Fibroblast of skin of left biceps (primary cell): ENCODE results near the gene ADGRL2.

Source experiments
- DNase-seq, 2 experiments: peaks; one replicate each; pipeline ENCODE4 v3.0.0-alpha.2; 2013; ENCODE audit warnings: low read depth in 2 of 2

The ADGRL2 gene

DNA sequence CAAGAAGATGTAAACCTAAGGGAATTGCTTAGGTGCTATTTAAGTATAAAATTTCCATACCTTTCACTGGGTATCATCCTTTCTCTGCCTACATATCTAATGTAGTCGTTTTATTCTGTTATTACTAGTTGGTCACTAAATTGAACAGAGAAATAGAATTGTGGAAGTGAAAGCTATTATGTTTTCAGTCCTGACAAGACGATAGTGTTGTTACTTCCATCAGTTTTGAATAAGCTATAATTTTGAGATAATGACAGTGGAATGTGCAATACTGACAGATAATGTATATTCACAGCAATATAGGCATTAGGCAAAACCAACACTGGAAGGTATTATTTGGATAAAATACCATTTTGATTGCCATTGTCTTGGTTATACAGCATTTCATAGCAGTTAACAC is 181.8 kb downstream of the ADGRL2 start:
- no peak for DNase-seq

DNA sequence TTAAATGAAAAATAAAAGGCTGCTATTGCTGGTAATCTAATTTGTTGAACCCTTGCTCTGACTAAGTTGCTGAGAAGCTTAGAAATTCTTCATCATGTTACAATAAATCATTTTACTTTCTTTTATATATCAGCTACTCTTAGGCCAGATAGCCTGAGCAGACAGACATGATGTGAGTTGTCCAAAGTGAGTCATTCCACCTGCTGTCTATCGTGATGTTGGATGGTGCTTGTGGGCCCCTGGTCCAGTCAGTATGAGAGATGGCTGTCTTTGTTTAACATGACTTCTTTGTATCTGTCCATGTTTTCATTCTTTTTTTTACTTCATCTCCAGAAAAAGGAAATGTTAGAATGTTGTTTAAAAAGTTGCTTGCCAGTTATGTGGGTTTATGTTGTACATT is 188.8 kb downstream of the ADGRL2 start:
- DNase-seq, result no peak

DNA sequence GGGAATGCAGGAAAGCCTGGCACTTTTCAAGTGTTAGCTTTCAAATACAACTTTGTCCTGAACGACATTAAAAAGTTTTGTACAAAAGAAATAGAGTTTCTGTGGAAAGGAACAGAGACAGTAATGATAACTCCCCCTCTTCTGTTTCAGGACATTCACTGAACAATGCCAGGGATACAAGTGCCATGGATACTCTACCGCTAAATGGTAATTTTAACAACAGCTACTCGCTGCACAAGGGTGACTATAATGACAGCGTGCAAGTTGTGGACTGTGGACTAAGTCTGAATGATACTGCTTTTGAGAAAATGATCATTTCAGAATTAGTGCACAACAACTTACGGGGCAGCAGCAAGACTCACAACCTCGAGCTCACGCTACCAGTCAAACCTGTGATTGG is 189.5 kb downstream of the ADGRL2 start:
- no peak for DNase-seq

DNA sequence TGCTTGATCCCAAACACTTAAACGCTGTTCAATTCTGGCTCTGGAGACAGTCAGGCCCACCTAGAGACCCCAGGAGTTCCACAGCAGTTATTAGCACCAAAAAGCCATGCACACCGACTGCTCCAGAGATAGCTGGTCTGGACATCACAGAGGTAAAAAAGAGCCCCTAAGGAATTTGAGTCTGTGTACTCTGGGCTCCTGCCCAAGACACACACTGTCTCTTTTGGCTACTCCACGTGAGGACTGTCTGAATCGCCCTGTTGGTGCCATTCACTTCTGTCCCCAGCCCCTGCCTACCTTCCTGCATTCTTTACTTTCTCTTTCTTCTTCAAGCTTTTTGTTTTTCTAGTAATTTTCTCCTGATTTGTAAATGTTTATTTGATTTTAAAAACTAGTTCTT is 197.4 kb downstream of the ADGRL2 start:
- DNase-seq, result no peak

DNA sequence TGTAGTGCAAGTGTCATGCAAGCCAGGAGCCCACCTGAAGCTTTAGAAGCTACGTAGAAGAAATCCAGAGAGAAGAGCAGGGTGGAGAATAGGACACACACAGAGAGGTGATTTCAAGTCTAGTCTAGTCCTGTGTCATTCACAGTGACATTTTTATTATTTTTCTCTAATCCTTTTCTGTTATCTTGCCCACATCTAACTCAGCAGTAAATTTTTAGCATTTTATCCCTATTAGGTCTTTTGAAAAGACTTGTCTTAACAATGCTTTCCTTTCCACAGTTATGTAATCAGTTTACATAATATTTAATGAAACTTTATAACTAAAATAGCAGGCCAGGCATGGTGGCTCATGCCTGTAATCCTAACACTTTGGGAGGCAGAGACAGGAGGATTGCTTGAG is 198.6 kb downstream of the ADGRL2 start:
- no peak for DNase-seq

DNA sequence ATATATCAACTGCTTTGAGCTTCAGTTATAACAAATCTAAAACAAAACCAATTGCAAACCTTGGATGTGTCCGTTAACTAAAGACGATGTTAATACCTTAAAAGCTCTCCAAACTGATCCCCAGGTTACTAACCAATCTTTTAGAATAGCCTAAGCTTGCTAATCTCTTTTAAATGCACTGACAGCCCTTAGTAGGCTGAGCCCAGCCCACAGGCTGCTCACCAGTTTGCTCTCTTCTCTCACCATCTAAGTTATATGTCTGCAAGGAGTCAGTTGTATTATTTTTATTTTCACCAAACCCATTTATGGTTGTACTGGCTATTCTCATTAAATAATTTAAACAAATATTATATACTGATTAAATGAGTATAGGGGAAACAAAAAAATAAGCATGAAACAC is 199.5 kb downstream of the ADGRL2 start:
- DNase-seq, result no peak

DNA sequence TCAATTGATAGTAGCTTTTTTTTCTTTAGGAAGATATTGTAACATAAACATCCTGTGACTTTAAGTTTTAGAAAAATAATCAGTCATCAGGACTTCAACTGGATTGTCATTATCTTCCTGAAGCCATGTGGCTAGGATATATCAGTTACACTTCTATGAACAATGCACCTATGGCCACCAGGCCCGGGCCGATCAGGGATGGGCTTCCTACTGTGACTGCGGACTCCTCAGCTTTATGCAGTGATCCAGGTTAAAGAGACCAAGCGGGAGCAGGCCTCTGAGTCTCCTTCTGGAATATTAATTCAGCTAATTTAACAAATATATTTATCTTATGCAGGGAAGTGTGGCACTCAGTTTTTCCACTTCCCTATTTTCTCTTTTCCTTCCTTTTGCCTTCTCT is 200.6 kb downstream of the ADGRL2 start:
- no peak for DNase-seq

DNA sequence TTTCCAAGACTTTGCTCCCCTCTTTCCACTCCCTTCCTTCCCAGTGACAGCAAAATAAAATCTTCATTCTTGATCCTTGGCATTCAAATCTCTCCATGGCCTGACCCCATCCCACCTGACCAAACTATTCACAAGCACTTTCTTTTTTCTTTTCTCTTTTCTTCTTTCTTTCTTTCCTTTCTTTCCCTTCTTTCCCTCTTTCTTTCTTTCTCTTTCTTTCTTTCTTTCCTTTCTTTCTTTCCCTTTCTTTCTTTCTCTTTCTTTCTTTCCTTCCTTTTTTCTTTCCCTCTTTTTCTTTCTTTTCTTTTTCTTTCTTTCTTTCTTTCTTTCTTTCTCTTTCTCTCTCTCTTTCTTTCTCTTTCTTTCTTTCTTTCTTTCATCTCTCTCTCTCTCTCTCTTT is 207.1 kb downstream of the ADGRL2 start:
- DNase-seq, result no peak

DNA sequence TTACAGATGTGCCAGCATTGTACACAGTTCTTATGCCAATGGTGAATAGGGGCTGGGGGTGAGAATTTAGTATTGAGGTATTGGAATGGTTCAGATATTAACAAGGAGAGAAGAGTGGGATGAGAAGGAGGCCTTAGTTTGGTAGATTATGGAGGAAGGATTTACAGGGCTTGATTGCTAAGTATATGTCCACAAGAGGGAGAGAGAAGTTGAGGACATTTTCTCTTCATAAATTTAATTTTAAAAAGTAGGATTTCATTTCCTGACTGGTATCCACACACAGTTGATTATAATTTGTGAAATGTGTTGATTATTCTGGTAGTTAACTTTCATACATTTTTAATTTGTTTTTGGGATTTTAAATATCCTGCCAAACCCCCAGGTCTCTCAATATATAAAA is 213.0 kb downstream of the ADGRL2 start:
- no peak for DNase-seq

DNA sequence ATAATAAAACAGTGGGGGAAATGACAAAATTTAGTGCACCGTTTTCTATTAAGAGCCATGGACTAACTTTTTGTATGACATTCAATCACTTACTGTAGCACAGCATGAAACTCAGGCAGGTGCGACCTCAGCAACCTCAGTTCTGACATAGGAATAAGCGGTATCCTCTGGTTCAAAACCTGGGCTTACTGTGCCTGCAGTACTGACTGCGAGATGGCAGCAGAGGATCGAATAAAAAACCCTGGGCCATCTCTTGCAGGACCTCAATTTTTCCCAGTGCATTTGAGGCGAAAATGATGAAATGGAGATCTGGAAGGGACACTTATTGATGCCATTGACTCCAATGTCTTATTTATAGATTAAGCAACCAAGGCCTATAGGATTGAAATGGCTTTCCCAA is 214.7 kb downstream of the ADGRL2 start:
- no peak for DNase-seq

DNA sequence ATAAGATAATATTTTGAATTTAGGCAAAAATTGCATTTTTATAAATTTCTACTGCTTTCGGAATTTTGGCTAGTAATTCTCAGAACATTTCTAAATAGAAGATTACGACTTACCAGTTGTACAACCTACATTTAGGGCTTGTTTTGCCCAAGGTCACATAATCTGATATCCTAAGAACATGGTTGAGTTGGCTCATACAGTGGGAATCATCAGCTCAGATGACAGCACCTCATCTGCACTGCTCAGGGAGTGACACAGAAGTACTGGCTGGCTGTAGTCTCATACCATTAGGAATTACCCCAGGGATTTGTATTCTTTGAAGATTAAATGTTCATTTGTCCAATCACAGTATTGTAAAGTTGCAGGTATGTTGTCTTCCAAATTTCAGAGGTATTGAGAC is 217.6 kb downstream of the ADGRL2 start:
- no peak for DNase-seq

DNA sequence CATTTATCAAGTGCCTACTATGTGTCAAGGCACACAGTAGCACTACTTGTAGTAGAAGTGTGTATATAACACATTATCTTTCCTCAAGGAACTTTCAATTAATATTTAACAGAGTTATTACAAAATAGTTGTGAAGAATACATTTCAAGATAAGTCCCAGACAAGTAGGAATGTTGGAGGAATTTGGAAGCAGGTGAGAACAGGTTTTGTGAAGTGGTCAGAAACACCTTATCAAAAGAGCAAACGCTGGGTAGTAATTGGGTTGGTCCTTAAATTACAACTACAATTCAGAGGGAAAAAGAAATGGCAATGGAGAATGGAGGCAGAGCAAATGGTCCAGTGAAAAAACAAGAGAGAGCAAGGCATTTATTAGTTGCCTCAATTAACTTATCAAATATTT is 218.8 kb downstream of the ADGRL2 start:
- DNase-seq, result no peak

DNA sequence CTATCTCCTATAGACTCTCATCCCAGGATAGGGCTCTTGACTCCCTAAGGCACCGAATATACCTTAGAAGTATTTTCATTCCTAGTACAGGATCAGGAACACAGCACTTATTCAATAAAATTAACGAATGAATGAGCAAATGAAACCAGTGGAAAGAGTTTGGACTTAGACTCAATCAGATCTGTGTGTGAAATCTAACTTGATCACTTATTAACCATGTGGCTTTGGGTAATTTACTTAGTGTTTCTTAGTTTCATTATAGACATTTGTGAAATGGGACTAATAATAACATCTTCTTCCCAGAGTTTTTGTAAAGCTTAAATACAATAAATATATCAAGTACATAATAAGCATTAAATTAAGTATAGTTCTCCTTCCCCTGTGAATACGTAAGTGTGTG is 230.1 kb downstream of the ADGRL2 start:
- no peak for DNase-seq

DNA sequence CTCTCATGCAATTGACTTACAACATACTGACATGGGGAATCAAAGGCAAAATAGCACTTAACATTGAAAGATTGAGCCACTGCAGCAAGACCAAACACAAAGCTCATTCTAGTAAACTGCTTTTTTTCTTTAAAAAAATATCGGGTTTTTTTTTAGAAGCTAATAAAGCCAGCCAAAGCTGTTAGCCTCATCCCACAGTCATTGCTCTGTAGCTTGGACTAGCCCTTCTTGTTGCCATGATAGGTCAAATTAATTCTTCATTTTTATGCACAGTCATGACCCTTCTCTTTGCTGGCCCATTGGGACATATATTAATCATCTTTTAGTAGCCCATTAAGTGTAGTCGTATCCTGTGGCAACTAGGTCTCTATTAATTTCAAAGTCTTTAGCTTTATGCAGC is 231.3 kb downstream of the ADGRL2 start:
- no peak for DNase-seq

DNA sequence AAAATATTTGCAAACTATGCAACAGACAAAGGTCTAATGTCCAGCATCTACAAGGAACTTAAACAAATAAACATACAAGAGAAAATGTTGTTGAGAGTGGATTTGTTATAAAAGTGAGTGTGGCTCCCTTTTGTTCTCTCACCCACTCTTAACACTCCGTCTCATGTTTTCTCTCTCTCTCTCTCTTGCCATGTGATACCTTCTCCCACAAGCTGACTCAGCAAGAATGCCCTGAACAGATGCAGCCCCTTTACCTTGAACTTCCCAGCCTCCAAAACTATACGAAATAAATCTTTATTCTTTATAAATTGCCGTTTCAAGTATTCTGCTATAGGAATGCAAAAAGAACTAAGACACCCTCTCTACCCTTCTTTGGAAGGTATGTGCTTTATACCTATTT is 234.1 kb downstream of the ADGRL2 start:
- no peak for DNase-seq
